Stimulated activated CD4-positive, alpha-beta T cell treated with anti-CD3 and anti-CD28 coated beads, Interleukin-1b, Interleukin-23, amount 100 ng/mL, for 24 hours (primary cell): ENCODE measurements around the gene PRAMEF26.
"Not testable (repeated sequence)": the region's sequence is repeated elsewhere in the genome, so short reads cannot be mapped to it uniquely, and the experiment has no call there.

ENCODE experiments used
- DNase-seq, 4 experiments: peaks; one replicate each; pipeline ENCODE4 v3.0.0-alpha.2; 2020; ENCODE audit warnings: low read depth in 4 of 4, low spot score in 1 of 4

The PRAMEF26 gene

GRCh38 chr1:13155909-13156308 is at the start of gene PRAMEF26:
PRAMEF26 (minus strand) TSS chr1:13156009; CDS start chr1:13153095, 2,914 bp downstream.
- not testable (repeated sequence) for DNase-seq

GRCh38 chr1:13201309-13201708 is 45.5 kb upstream of the PRAMEF26 start, which contains the start of gene PRAMEF13:
PRAMEF13 (minus strand) TSS chr1:13201409; CDS start chr1:13199589, 1,820 bp downstream.
- DNase-seq: not testable (repeated sequence)

GRCh38 chr1:13171548-13171947 is 15.7 kb upstream of the PRAMEF26 start, which contains the start of gene PRAMEF9:
PRAMEF9 (plus strand) TSS chr1:13171848; CDS start chr1:13175281, 3,433 bp downstream.
- DNase-seq: not testable (repeated sequence)

DNA sequence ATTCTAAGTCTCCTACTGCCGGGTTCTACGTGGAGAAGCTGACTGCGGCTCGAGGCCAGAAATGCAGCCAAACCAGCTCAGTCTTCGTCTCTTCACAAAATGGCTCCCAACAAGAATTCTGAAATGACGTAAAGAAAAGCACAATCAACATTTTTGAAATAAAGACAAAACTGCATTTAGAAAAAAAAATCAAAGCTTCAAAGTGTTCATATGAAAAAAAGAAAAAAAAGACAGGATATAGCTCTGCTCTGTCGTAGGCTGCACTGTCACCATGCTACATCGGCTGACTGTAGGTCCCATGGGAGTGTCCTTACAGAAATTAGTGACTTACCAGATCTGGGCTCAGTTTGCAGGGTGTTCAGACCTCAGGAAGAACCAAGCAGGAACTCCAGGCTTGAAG is 9.7 kb upstream of the PRAMEF26 start, which contains the start of gene HNRNPCL4:
Gene HNRNPCL4, minus strand, starts transcription at position 101 of the 400 bp plus-strand sequence. CDS start 164 bp downstream, outside the sequence.
- DNase-seq: not testable (repeated sequence)

DNA sequence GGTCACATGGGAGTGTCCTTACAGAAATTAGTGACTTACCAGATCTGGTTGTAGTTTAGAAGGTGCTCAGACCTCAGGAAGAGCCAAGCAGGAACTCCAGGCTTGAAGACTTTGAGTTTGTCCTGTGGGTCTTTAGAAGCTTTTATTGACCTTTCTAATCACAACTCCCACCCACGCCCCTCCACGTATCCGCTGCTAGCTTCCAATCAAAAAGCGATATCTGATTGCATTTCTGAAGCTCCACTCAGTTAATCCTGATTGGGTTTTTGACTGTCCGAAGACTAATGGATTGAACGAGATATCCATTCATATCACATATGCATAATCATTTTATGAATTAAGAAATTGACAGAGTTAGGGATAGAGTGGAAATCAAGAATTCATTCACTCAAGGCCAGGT is 39.1 kb downstream of the PRAMEF26 start, which contains the start of gene HNRNPCL2:
Gene HNRNPCL2, minus strand, starts transcription at position 101 of the 400 bp plus-strand sequence. CDS start 454 bp downstream, outside the sequence.
- DNase-seq: not testable (repeated sequence)
